H9 (cell line): ENCODE measurements around the gene GPR156. TPM values are rescaled to one million over a fixed set of nuclear protein-coding genes. Genes with fewer than 3 reads are reported as not detected.

Experiments used
- DNase-seq: peaks from one replicate; pipeline ENCODE4 v3.0.0-alpha.2; 2017
- H2AFZ ChIP-seq: one replicate; pipeline ENCODE4 v1.6.1; 2013; ENCODE audit warnings: mild to moderate bottlenecking, low read length, control low read depth, moderate library complexity
- H2AK5ac ChIP-seq: 2 replicates; pipeline ENCODE4 v1.6.1; 2013; ENCODE audit warnings: low read length, control low read depth, mixed read lengths; ENCODE audit not compliant: insufficient read length
- H2BK120ac ChIP-seq: one replicate; pipeline ENCODE4 v1.6.1; 2013; ENCODE audit warnings: low read depth, mild to moderate bottlenecking, low read length, control low read depth, inconsistent platforms; ENCODE audit not compliant: poor library complexity, severe bottlenecking
- H2BK12ac ChIP-seq: 2 replicates; pipeline ENCODE4 v1.6.1; 2013; ENCODE audit warnings: low read length, control low read depth, mixed read lengths, low read depth; ENCODE audit not compliant: insufficient read length
- H2BK15ac ChIP-seq: 2 replicates; pipeline ENCODE4 v1.6.1; 2013; ENCODE audit warnings: low read depth, low read length, control low read depth
- H2BK20ac ChIP-seq: one replicate; pipeline ENCODE4 v1.6.1; 2013; ENCODE audit warnings: low read depth, mild to moderate bottlenecking, low read length, control low read depth, inconsistent platforms; ENCODE audit not compliant: poor library complexity, severe bottlenecking
- H2BK5ac ChIP-seq: 2 replicates; pipeline ENCODE4 v1.6.1; 2013; ENCODE audit warnings: low read length, control low read depth, mixed read lengths; ENCODE audit not compliant: insufficient read length
- H3K14ac ChIP-seq: 2 replicates; pipeline ENCODE4 v1.6.1; 2013; ENCODE audit warnings: low read length, control low read depth; ENCODE audit not compliant: insufficient read depth
- H3K18ac ChIP-seq: 2 replicates; pipeline ENCODE4 v1.6.1; 2013; ENCODE audit warnings: low read depth, mild to moderate bottlenecking, mixed read lengths, low read length, control low read depth; ENCODE audit not compliant: insufficient read length
- H3K23ac ChIP-seq: 2 replicates; pipeline ENCODE4 v1.6.1; 2013; ENCODE audit warnings: low read length, control low read depth, mixed read lengths, low read depth; ENCODE audit not compliant: insufficient read length
- H3K23me2 ChIP-seq: 2 replicates; pipeline ENCODE4 v1.6.1; 2013; ENCODE audit warnings: low read depth, mild to moderate bottlenecking, mixed read lengths, low read length, control low read depth; ENCODE audit not compliant: insufficient read length, poor library complexity, severe bottlenecking
- H3K27ac ChIP-seq: 2 replicates; pipeline ENCODE4 v1.5.1; 2013; ENCODE audit warnings: low read length, control low read depth, mixed read lengths, low read depth; ENCODE audit not compliant: insufficient read length
- H3K27me3 ChIP-seq: 2 replicates; pipeline ENCODE4 v1.6.1; 2013; ENCODE audit warnings: low read length, control low read depth, inconsistent platforms; ENCODE audit not compliant: insufficient read depth
- H3K4ac ChIP-seq: 2 replicates; pipeline ENCODE4 v1.6.1; 2013; ENCODE audit warnings: low read depth, mild to moderate bottlenecking, control low read depth, inconsistent platforms, low read length, moderate library complexity
- H3K4me1 ChIP-seq: 2 replicates; pipeline ENCODE4 v1.6.1; 2013; ENCODE audit warnings: low read length, control low read depth, inconsistent platforms; ENCODE audit not compliant: insufficient read depth
- H3K4me2 ChIP-seq: 2 replicates; pipeline ENCODE4 v1.6.1; 2013; ENCODE audit warnings: low read length, control low read depth, mixed read lengths; ENCODE audit not compliant: insufficient read length, insufficient read depth
- H3K56ac ChIP-seq: 2 replicates; pipeline ENCODE4 v1.6.1; 2013; ENCODE audit warnings: low read depth, mild to moderate bottlenecking, mixed read lengths, low read length, control low read depth; ENCODE audit not compliant: insufficient read length
- H3K79me1 ChIP-seq: 2 replicates; pipeline ENCODE4 v1.6.1; 2013; ENCODE audit warnings: low read depth, mild to moderate bottlenecking, moderate library complexity, low read length, control low read depth, inconsistent platforms; ENCODE audit not compliant: insufficient read depth, poor library complexity, severe bottlenecking
- H3K79me2 ChIP-seq: 2 replicates; pipeline ENCODE4 v1.6.1; 2013; ENCODE audit warnings: low read length, control low read depth, inconsistent platforms; ENCODE audit not compliant: insufficient read depth
- H3K9ac ChIP-seq: 2 replicates; pipeline ENCODE4 v1.6.1; 2013; ENCODE audit warnings: low read length, control low read depth, mixed read lengths; ENCODE audit not compliant: insufficient read length; ENCODE audit errors: extremely low read depth
- H3K9me3 ChIP-seq: one replicate; pipeline ENCODE4 v1.6.1; 2013; ENCODE audit warnings: low read depth, low read length, inconsistent platforms; ENCODE audit not compliant: control insufficient read depth
- H3T11ph ChIP-seq: one replicate; pipeline ENCODE4 v1.6.1; 2013; ENCODE audit warnings: mild to moderate bottlenecking, low read length, control low read depth, inconsistent platforms
- H4K20me1 ChIP-seq: one replicate; pipeline ENCODE4 v1.6.1; 2013; ENCODE audit not compliant: control insufficient read depth, insufficient read length, insufficient read depth
- H4K5ac ChIP-seq: 2 replicates; pipeline ENCODE4 v1.6.1; 2013; ENCODE audit warnings: low read depth, mild to moderate bottlenecking, mixed read lengths, low read length, control low read depth; ENCODE audit not compliant: insufficient read length
- H4K8ac ChIP-seq: replicated peaks from 2 replicates; pipeline ENCODE4 v1.6.1; 2013; ENCODE audit warnings: low read length, control low read depth, mixed read lengths, low read depth; ENCODE audit not compliant: insufficient read length
- H4K91ac ChIP-seq: 2 replicates; pipeline ENCODE4 v1.6.1; 2013; ENCODE audit warnings: low read depth, mild to moderate bottlenecking, moderate library complexity, mixed read lengths, low read length, control low read depth; ENCODE audit not compliant: insufficient read length
- H3K27ac Mint-ChIP-seq, 3 experiments: 2 replicates in 2 of 3; 3 replicates in 1 of 3; pipeline ENCODE4 v1.8.0; 2020 to 2021; ENCODE audit warnings: mixed read lengths in 3 of 3, mild to moderate bottlenecking in 1 of 3, moderate library complexity in 1 of 3
- H3K27me3 Mint-ChIP-seq: 2 replicates; pipeline ENCODE4 v1.8.0; 2021; ENCODE audit warnings: low read depth, mild to moderate bottlenecking, moderate library complexity, mixed read lengths
- H3K36me3 Mint-ChIP-seq, 3 experiments: 2 replicates in 2 of 3; 3 replicates in 1 of 3; pipeline ENCODE4 v1.8.0; 2020 to 2021; ENCODE audit warnings: low read depth in 3 of 3, mixed read lengths in 3 of 3; ENCODE audit not compliant: insufficient read depth in 1 of 3
- H3K4me1 Mint-ChIP-seq, 2 experiments: 2 replicates each; pipeline ENCODE4 v1.8.0; 2020; ENCODE audit warnings: mixed read lengths in 2 of 2
- H3K4me3 Mint-ChIP-seq, 2 experiments: 2 replicates in 1 of 2; 3 replicates in 1 of 2; pipeline ENCODE4 v1.8.0; 2020 to 2021; ENCODE audit warnings: mild to moderate bottlenecking in 2 of 2, mixed read lengths in 2 of 2, moderate library complexity in 1 of 2
- H3K9me3 Mint-ChIP-seq, 2 experiments: 2 replicates in 1 of 2; 3 replicates in 1 of 2; pipeline ENCODE4 v1.8.0; 2020; ENCODE audit warnings: mild to moderate bottlenecking in 2 of 2, mixed read lengths in 2 of 2, moderate library complexity in 1 of 2
- WGBS: extraction: QIAGEN DNeasy Blood & Tissue Kit; methylation state at CpG from one replicate; pipeline ENCODE4 v1.1.7; 2013; ENCODE audit warnings: missing lambda C conversion rate, low lambda C conversion rate, mixed read lengths; ENCODE audit not compliant: insufficient read length; ENCODE audit errors: extremely low coverage; 5-methylcytosine and 5-hydroxymethylcytosine counted together
- total RNA-seq: library from RNA; stranded (reverse); gene quantifications from 2 replicates; pipeline ENCODE4 v1.2.1, GENCODE V29; 2021
- TF ChIP-seq, protein P1 (sequence below): fragments of 200-600 bp; sonication (generic); conservative IDR thresholded peaks from 3 replicates; pipeline ENCODE4 v1.8.0; 2021; ENCODE audit warnings: antibody characterized with exemption, mild to moderate bottlenecking

The GPR156 gene
- total RNA-seq, 1 experiment from 2014 or later = 1.8 TPM

DNA sequence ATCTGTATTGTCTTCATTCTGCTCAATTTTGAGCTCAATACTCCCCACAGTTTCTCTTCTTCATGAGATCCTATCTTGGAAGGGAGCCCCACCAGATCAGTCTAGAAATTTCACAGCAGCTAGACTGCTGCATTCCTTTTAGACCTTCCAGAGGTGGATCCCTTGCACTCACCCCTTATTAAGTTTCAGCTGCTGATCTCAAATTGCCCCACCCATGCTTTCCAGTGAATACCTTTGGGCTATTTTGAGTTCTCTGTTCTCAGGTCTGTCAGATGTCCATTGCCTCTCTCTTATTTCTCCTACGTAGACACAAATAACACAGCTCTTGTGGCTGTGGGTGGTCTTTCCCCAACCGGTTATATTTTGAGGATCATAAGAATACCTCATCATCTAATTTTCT is 60.8 kb downstream of the GPR156 start:
- no peak overlapping the region for H3K4me3 Mint-ChIP-seq
- no peak overlapping the region for H2BK15ac ChIP-seq
- peaks cover 6% of the 10 kb centered on the region; the same call in 1 of the 2 replicates for H3K4me1 ChIP-seq
- no peak overlapping the region for H3K18ac ChIP-seq
- H3K23me2 ChIP-seq = no peaks in the 10 kb centered on the region
- H2BK12ac ChIP-seq = no peak overlapping the region
- no peak for DNase-seq
- no peak overlapping the region for H2AK5ac ChIP-seq
- H3K27me3 ChIP-seq = no peaks in the 10 kb centered on the region
- H3K79me2 ChIP-seq = no peaks in the 10 kb centered on the region
- no peak overlapping the region for H3K27ac ChIP-seq
- no peak overlapping the region for H2BK20ac ChIP-seq
- H3K4me2 ChIP-seq = no peak overlapping the region
- H4K5ac ChIP-seq = no peak overlapping the region
- H2BK5ac ChIP-seq = no peak overlapping the region
- no peak overlapping the region for H3K4ac ChIP-seq
- H3K9me3 ChIP-seq = no peaks in the 10 kb centered on the region
- no peak overlapping the region for H3K23ac ChIP-seq
- H3K27me3 Mint-ChIP-seq = no peaks in the 10 kb centered on the region
- peaks cover 9 to 10% of the 10 kb centered on the region in 2 experiments for H3K4me1 Mint-ChIP-seq
- H4K8ac ChIP-seq = no peak overlapping the region
- TF ChIP-seq, protein P1, sequence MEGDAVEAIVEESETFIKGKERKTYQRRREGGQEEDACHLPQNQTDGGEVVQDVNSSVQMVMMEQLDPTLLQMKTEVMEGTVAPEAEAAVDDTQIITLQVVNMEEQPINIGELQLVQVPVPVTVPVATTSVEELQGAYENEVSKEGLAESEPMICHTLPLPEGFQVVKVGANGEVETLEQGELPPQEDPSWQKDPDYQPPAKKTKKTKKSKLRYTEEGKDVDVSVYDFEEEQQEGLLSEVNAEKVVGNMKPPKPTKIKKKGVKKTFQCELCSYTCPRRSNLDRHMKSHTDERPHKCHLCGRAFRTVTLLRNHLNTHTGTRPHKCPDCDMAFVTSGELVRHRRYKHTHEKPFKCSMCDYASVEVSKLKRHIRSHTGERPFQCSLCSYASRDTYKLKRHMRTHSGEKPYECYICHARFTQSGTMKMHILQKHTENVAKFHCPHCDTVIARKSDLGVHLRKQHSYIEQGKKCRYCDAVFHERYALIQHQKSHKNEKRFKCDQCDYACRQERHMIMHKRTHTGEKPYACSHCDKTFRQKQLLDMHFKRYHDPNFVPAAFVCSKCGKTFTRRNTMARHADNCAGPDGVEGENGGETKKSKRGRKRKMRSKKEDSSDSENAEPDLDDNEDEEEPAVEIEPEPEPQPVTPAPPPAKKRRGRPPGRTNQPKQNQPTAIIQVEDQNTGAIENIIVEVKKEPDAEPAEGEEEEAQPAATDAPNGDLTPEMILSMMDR = no peak
- H3K14ac ChIP-seq = no peak overlapping the region
- no peaks in the 10 kb centered on the region for H3K9me3 Mint-ChIP-seq
- H3K36me3 Mint-ChIP-seq = no peaks in the 10 kb centered on the region
- H3T11ph ChIP-seq = no peak overlapping the region
- WGBS = no CpG with 5 or more reads among the region's 2 CpGs
- no peak overlapping the region for H4K91ac ChIP-seq
- H4K20me1 ChIP-seq = no peaks in the 10 kb centered on the region
- no peak overlapping the region for H3K9ac ChIP-seq
- H3K79me1 ChIP-seq = no peaks in the 10 kb centered on the region
- no peak overlapping the region for H3K56ac ChIP-seq
- no peak overlapping the region for H2AFZ ChIP-seq
- H3K27ac Mint-ChIP-seq = no peak overlapping the region
- H2BK120ac ChIP-seq = no peak overlapping the region
